HG02759 (cell line): ENCODE data around the gene HAUS6.
A peak's percentile ranks its signal among the peaks of the same experiment; 100 is the strongest.
"Not testable (repeated sequence)": the region's sequence is repeated elsewhere in the genome, so short reads cannot be mapped to it uniquely, and the experiment has no call there.

Experiments used
- ATAC-seq: cut with Tn5 transposase; IDR thresholded peaks from one replicate; pipeline ENCODE4 v1.9.1; 2021; ENCODE audit warnings: mild to moderate bottlenecking, moderate library complexity; ENCODE audit not compliant: unreplicated experiment

Gene HAUS6

DNA sequence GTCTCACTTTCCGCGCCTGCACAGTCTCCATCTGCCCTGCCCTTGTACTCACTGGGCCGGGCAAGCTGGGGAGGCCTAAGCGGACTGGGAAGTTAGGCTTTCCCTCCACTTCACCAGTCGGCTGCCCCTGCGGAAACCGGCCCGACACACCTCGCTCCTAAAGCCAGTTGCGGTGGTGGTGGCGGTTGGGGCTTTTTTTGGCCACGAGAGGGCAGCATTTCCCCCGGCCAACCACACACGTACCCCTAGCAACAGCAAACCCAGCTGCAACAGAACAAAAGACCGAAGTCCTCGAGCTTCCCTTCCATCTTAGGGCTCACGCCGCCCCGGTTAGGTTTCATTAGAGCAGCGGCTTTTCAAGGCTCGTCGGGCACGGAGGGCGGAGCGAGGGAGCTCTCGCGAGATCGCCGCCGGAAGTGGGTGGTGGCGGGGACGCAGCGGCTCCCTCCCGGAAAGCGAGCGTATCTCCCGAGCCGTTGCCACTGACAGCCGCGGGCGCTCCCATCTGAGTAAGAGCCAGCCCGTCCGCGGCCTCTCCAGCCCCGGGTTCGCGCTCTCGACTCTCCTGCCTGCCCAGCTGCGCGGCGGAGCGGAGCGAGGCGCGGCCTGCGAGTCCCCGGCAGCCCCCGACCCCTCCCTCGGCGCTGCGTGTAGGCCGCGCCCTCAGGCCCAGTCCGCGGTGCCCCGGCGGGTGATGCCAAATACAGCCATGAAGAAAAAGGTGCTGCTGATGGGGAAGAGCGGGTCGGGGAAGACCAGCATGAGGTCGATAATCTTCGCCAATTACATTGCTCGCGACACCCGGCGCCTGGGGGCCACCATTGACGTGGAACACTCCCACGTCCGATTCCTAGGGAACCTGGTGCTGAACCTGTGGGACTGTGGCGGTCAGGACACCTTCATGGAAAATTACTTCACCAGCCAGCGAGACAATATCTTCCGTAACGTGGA, 53.5 kb downstream of the HAUS6 start, which contains the start of gene RRAGA:
TSS of gene RRAGA (plus strand) at position 462 of the 951 bp plus-strand sequence. CDS start at position 695, 233 bp downstream.
- peak; percentile 89 for ATAC-seq

DNA sequence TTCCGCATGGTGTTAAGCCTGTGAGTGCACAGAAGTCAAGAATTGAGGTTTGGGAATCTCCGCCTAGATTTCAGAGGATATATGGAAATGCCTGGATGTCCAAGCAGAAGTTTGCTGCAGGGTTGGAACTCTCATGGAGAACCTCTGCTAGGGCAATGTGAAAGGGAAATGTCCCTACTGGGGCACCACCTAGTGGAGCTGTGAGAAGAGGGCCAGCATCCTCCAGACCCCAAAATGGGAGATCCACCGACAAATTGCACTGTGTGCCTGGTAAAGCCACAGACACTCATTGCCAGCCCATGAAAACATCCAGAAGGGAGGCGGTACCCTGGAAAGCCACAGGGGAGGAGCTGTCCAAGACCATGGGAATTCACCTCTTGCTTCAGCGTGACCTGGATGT, 66.1 kb downstream of the HAUS6 start:
- no peak for ATAC-seq

DNA sequence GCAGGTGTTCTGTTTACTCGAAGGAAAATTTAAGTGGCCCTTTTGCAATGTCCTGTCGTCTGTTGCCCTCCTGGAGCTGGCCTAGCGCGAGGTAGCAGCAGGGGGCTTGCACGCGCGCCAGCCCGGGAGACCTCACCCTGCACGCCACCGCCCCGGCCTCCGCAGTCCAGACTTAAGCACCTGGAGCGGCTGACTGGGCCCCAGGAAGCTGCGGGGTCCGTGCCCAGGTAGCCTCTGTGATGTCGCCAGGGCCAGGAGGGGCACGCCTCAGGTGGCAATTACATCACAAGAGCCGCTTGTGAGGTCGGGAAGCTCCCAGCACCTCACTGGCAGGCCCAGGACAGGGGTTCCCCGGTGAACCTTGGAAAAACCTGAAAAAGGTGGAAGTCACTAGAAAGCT, 69.7 kb downstream of the HAUS6 start, which contains the start of gene SAXO1:
TSS of gene SAXO1 (minus strand) at position 195 of the 400 bp plus-strand sequence. CDS start 301 bp downstream, outside the sequence.
- ATAC-seq = no peak

DNA sequence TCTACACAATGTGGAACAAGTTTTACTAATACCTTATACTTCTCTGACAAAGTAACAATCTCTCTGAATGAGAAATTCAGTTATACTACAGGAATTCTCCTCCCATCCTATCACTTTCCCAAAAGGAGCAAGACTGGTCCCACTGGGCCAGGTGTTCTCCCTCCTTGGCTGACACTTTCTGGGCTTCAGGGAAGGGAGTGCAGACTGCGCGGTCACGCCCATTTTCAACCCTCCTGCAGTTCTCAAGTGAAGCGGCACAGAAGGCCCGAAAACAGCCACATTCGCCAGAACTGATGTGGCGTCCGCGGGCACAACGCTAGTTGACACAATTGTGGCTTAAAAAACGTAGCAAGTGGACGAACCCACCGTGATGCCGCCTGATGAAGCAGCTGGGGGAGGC, 70.3 kb downstream of the HAUS6 start:
- no peak for ATAC-seq

DNA sequence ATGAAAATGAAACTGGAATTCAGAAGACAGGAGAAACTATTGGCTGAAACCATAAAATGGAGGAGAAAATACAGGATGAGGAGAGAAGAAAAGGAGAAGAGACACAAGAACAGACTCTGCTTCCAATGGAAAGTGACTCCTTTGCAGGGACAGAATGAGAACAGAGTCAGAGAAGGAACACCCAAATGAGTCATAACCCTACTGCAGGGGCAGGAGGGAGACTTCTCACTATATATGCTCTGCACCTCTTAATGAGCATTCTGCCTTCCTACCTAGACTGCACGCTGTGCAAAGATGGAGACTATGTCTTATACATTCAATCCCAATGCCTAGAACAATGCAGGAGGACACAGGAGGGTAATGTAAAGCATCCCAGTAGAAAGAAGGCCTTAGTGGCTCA, 71.8 kb downstream of the HAUS6 start:
- ATAC-seq = no peak

DNA sequence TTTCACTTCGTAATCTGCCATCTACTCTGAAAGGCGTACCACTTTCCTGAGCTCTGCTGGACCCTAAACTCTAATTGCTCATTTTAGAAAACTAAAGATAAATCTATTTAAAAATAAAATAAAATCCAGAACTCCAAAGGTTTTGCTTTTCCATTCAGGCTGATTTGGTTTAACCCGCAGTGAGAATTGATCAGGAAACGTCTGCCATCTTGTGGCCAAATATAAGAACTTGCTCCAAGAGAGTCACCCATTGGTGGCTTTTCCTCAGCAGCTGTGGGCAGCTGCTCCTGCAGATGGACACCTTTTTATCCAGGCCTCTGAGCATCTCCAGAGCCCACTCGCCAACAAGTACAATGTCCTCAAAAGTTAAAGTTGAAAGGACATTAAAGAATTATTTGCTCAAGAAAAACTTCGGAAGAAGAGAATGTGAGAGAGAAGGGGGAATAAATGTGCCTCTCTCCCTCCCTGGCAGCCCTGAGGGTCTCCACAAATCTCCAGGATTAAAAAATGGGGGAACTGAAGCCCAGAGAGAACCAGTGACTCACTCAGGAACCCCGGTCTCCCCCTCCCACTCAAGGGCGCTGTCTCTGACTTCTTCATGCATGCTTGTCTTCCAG, 73.8 kb downstream of the HAUS6 start:
- ATAC-seq = peak; percentile 66

DNA sequence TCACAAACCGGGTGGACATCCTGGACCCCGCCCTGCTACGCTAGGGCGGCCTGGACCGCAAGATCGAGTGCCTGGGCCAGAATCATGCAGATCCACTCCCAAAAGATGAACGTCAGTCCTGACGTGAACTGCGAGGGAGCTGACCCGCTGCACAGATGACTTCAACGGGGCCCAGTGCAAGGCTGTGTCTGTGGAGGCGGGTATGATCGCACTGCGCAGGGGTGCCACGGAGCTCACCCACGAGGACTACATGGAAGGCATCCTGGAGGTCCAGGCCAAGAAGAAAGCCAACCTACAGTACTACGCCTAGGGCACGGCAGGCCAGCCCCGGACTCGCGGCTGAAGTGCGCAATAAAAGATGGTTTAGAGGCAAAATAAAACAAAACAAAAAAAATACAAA, 74.9 kb downstream of the HAUS6 start:
- ATAC-seq = no peak

DNA sequence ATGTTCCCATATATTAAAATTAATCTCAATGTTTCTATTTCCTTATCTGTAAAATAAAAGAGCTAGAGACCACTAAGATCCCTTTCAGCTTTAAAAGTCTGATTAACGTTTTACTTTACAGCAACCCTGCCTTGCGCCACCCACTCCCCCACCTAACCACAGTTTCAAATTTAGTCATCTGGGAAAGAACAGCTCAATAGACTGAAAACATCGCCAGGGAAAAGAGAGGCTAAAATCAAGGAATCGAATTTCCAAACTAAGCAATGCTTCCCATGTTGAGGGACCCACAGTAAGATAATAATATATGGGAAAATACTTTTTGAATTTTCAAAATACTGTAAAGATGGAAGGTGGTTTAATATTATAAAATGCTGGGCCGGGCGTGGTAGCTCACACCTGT, 76.3 kb downstream of the HAUS6 start:
- peak; percentile 39 for ATAC-seq

DNA sequence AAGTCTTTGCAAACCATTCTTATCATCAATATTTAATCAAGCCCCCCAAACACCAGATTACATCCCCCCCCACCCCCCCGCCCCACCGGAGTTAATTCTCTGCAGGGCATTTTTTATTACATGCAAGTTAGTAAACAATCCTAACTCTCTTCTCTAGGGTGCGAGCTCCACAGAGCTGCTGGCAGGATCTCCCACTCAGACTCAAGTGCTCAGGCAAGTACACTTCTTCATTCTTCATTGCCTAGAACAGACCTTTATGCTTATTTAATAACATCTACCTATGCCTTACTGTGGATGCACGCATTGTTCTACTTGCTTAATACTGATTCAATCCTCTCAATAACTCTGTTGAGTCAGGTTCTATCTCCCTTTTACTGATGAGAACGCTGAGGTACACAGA, 79.6 kb downstream of the HAUS6 start:
- no peak for ATAC-seq

DNA sequence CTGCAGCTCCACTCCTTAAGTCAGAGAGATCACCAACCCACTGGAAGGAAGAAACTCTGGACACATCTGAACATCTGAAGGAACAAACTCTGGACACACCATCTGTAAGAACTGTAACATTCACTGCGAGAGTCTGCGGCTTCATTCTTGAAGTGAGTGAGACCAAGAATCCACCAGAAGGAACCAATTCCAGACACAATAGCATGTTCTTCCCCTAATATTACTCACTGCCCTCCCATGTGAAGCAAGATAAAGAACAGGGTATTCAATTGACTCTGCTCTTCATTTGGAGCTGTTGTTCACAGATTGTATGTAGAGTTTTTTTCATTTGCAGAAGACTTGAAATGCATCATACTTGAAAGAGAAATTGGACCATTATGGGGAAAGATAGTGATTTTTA, 80.5 kb downstream of the HAUS6 start:
- ATAC-seq = peak; percentile 59

DNA sequence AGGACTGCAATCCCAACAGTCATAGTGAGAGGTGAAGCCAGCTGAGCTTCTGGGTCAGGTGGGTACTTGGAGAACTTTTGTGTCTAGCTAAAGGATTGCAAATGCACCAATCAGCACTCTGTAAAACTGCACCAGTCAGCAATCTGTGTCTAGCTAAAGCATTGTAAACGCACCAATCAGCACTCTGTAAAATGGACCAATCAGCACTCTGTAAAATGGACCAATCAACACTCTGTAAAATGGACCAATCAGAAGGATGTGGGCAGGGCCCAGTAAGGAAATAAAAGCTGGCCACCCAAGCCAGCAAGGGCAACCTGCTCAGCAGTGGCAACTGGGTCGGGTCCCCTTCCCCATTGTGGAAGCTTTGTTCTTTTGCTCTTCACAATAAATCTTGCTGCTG, 81.1 kb downstream of the HAUS6 start:
- ATAC-seq = not testable (repeated sequence)

DNA sequence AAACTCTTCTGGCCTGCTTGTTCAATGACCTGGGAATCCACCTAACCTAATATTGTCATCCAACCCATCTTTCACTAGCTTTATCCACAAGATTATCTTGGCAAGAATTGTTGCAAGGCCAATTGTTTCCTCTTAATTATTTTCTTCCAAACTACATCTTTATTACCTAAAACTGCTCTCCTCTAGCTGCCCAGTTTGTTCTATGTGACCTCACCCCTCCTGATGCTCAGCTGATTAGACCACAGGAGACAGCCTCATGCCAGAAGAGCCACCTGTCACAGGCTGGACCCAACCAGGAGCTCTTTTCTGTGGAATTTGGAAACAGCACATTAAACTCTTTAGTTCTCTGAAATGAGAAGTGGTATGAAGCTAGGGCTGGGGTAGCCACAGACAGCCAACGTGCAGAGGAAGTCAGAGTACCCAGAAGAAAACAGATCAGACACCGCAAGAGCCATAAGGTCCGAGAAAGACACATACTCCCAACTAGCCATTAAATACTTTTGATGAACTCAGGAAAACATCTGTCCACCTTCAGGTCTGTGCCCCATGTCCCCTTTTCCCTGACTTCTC, 81.7 kb downstream of the HAUS6 start:
- ATAC-seq = no peak

DNA sequence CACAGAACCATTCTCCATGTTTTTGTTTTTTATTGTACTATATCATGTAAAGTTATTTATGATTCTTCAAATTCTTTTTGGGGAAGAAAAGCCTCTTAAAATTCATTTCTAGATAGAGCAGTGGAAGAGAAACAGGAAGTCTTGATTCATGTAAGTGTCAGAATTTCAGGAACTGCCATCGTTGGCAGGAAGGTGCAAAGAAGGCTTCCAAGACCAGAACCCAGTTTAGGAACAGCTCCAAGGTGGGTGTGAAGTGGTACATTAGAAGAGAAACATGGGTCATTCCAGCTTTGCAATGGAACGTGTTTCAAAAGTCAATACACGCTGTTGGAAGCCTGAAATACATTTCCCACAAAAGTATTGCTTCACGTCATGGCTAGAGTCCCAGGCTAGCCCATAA, 84.5 kb downstream of the HAUS6 start:
- ATAC-seq = no peak

DNA sequence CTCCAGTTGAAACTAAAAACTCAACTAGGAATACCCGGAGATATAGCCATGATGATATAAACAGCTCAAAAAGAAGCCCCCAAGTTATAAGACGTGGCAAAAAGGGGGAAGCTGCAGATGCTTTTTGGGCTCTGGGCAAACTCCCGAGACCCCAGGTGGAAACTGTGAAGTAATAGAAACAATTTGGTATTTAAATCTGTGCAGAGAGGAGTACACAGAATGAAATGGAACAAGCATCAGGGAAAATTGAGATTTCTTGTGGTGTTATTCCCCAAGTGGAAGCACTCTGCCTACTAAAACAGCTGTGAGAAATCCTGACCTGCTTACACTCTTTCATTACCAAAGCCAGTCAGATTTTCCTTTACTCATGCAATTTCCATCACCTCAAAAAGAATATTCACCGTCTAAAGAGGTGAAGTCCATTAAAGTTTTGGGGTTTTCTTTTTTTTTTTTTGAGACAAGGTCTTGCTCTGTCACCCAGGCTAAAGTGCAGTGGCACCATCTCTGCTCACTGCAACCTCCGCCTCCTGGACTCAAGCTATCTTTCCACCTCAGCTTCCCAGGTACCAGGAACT, 93.2 kb downstream of the HAUS6 start:
- ATAC-seq = no peak
